Mononuclear cell (primary cell): ENCODE data around the gene HAGH. TPM values are rescaled to one million over a fixed set of nuclear protein-coding genes. Genes with fewer than 3 reads are reported as not detected.
A peak's percentile ranks its signal among the peaks of the same experiment; 100 is the strongest.
"Not testable (repeated sequence)": the region's sequence is repeated elsewhere in the genome, so short reads cannot be mapped to it uniquely, and the experiment has no call there.

Experiments used
- H3K27me3 ChIP-seq: 2 replicates; pipeline ENCODE4 v1.6.0; 2011; ENCODE audit warnings: low read length, control low read depth; ENCODE audit not compliant: insufficient read depth
- H3K4me1 ChIP-seq: 2 replicates; pipeline ENCODE4 v1.5.1; 2011; ENCODE audit warnings: mild to moderate bottlenecking, low read length, control low read depth; ENCODE audit not compliant: insufficient read depth
- H3K4me3 ChIP-seq: 2 replicates; pipeline ENCODE4 v1.5.1; 2011; ENCODE audit warnings: mild to moderate bottlenecking, low read length, moderate library complexity
- H3K9me3 ChIP-seq: 2 replicates; pipeline ENCODE4 v1.5.1; 2011; ENCODE audit warnings: low read depth, mild to moderate bottlenecking, control low read depth, low read length
- total RNA-seq: library from RNA; depleted of rRNA; stranded (reverse); fragments of >200 nt; gene quantifications from one replicate; pipeline ENCODE4 v1.2.3, GENCODE V29; 2012

Gene HAGH
- 14.3 TPM for total RNA-seq

GRCh38 chr16:1826691-1827573 lies at the start of gene HAGH, which contains the start of gene FAHD1:
TSS of gene HAGH (minus strand) at chr16:1826825. CDS start at chr16:1826787, 38 bp downstream.
TSS of gene FAHD1 (plus strand) at chr16:1827206. CDS start at chr16:1827239, 33 bp downstream.
- Histone ChIP-seq H3K9me3 (no peaks in the 10 kb centered on the region), H3K27me3 (no peaks in the 10 kb centered on the region), H3K4me3 (peak within 1 kb of the TSS; percentile 71), H3K4me1 (peaks cover 41% of the 10 kb centered on the region)

- H3K27me3 ChIP-seq: peaks cover 15% of the 10 kb centered on the region
Measured at GRCh38 chr16:1876066-1876465, 49.4 kb upstream of the HAGH start.

GRCh38 chr16:1874854-1875253 lies 48.2 kb upstream of the HAGH start:
- H3K4me1 ChIP-seq: no peaks in the 10 kb centered on the region
- H3K27me3 ChIP-seq: peaks cover 15% of the 10 kb centered on the region
- H3K4me3 ChIP-seq: no peak overlapping the region
- H3K9me3 ChIP-seq: no peaks in the 10 kb centered on the region

More at GRCh38 chr16:1876066-1876465, 49.4 kb upstream of the HAGH start:
- H3K4me3 ChIP-seq, H3K4me1 ChIP-seq, H3K9me3 ChIP-seq: not testable (repeated sequence)

- Histone ChIP-seq H3K4me1 (no peaks in the 10 kb centered on the region), H3K9me3 (no peaks in the 10 kb centered on the region), H3K27me3 (peaks cover 12% of the 10 kb centered on the region), H3K4me3 (no peak within 1 kb of the TSS)
Measured at GRCh38 chr16:1871974-1872635, 45.5 kb upstream of the HAGH start, which contains the start of gene MEIOB. TSS of gene MEIOB (minus strand) at chr16:1872164. CDS start at chr16:1868175, 3,989 bp downstream.

GRCh38 chr16:1870365-1871082 lies 43.9 kb upstream of the HAGH start:
- Histone ChIP-seq H3K9me3 (no peaks in the 10 kb centered on the region), H3K4me3 (no peak overlapping the region), H3K27me3 (peaks cover 15% of the 10 kb centered on the region), H3K4me1 (no peaks in the 10 kb centered on the region)

GRCh38 chr16:1865902-1866690 lies 39.5 kb upstream of the HAGH start:
- Histone ChIP-seq H3K4me3 (no peak overlapping the region), H3K4me1 (no peaks in the 10 kb centered on the region), H3K27me3 (peaks cover 7% of the 10 kb centered on the region), H3K9me3 (no peaks in the 10 kb centered on the region)

GRCh38 chr16:1863681-1864460 lies 37.2 kb upstream of the HAGH start:
- Histone ChIP-seq H3K4me3 (no peak overlapping the region), H3K4me1 (no peaks in the 10 kb centered on the region)

GRCh38 chr16:1862394-1862793 lies 35.8 kb upstream of the HAGH start:
- no peak overlapping the region for H3K4me3 ChIP-seq
- no peaks in the 10 kb centered on the region for H3K9me3 ChIP-seq
- no peaks in the 10 kb centered on the region for H3K4me1 ChIP-seq
- peaks cover 27% of the 10 kb centered on the region for H3K27me3 ChIP-seq

More at GRCh38 chr16:1863681-1864460, 37.2 kb upstream of the HAGH start:
- H3K27me3 ChIP-seq: peaks cover 18% of the 10 kb centered on the region
- no peaks in the 10 kb centered on the region for H3K9me3 ChIP-seq

- H3K9me3 ChIP-seq: no peaks in the 10 kb centered on the region
- H3K4me3 ChIP-seq: no peak overlapping the region
- no peaks in the 10 kb centered on the region for H3K4me1 ChIP-seq
- peaks cover 27% of the 10 kb centered on the region for H3K27me3 ChIP-seq
Measured at GRCh38 chr16:1861730-1862129, 35.1 kb upstream of the HAGH start.

GRCh38 chr16:1859650-1860049 lies 33.0 kb upstream of the HAGH start:
- Histone ChIP-seq H3K4me1 (no peaks in the 10 kb centered on the region), H3K4me3 (no peak overlapping the region), H3K27me3 (peaks cover 22% of the 10 kb centered on the region), H3K9me3 (no peaks in the 10 kb centered on the region)

- H3K4me3 ChIP-seq: no peak overlapping the region
- H3K9me3 ChIP-seq: no peaks in the 10 kb centered on the region
- no peaks in the 10 kb centered on the region for H3K4me1 ChIP-seq
- H3K27me3 ChIP-seq: peaks cover 22% of the 10 kb centered on the region
Measured at GRCh38 chr16:1858189-1858865, 31.7 kb upstream of the HAGH start.

- Histone ChIP-seq H3K4me1 (no peaks in the 10 kb centered on the region), H3K27me3 (peaks cover 22% of the 10 kb centered on the region), H3K4me3 (no peak overlapping the region), H3K9me3 (no peaks in the 10 kb centered on the region)
Measured at GRCh38 chr16:1857433-1858097, 30.9 kb upstream of the HAGH start.

GRCh38 chr16:1851793-1852192 lies 25.2 kb upstream of the HAGH start:
- no peaks in the 10 kb centered on the region for H3K27me3 ChIP-seq
- H3K4me1 ChIP-seq: no peaks in the 10 kb centered on the region
- H3K9me3 ChIP-seq: no peaks in the 10 kb centered on the region
- H3K4me3 ChIP-seq: no peak overlapping the region
